ENCODE measurements around the gene SLC43A2.

The SLC43A2 gene

DNA sequence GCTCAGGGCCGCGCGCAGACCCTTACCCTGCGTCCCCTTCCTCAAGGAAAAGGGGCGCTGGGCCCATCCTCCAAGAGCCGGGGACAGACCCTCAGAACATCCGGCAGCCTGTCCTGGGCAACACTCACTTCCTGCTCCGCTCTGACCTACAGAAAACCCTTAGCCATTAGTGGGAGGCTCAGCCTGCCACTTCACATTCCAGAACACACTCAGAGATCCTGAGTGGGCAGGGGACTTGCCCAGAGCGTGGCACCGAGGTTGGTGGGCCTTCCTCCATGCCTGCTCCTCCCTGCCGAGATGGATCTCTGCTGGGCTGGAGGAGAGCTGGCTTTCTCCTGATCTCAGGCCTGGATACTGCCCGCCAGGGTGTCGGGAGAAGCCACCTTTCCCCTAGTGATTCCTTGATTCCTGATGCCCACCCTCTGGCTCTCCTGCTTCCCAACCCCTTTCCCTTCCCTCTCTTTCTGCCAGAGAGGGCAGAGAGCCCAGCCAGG lies 15.4 kb upstream of the SLC43A2 start:
- DNase-seq (ENCODE audit: low read depth in 4 of 4, low spot score in 1 of 4), result no peak

DNA sequence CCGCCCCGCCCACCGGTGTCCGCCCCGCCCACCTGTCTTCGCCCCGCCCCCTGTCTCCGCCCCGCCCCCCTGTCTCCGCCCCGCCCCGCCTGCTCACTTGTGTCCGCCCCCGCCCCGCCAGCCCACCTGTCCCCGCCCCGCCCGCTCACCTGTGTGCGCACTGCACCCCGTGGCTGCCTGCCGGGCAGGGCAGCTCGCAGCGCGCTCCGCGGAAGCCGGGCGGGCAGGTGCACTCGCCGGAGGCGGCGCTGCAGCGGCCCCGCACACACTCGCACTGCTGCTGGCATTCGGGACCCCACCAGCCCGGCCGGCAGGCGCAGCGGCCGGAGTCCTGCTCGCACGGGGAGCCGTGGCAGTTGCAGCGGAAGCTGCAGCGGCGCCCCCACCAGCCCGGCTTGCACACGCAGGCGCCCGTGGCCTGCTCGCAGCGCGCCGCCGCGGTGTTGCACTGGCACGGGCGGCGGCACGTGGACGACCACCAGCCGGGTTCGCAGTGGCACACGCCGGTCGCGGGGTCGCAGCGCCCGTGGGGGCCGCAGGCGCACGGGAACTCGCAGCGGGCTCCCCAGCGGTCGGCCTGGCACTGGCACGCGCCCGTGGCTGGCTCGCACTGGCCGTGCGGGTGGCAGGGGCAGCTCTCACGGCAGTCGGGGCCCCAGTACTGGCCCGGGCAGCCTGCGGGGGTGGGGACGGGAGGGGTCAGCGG lies 14.8 kb upstream of the SLC43A2 start:
- DNase-seq (ENCODE audit: low read depth in 4 of 4, low spot score in 1 of 4), result peak in 3 of 4 experiments; percentile 32 to 38 (median 36)

DNA sequence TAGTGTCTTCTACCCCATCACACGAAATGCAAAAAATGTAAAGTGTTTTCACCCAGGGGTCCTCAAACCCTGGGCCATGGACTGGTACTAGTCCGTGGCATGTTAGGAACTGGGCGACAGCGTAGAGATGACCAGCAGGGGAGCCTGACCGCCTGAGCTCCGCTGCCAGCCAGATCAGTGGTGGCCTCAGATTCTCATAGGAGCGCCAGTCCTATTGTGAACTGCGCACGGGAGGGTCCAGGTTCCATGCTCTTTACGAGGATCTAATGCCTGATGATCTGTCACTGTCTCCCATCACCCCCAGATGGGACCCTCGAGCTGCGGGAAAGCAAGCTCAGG lies 12.4 kb upstream of the SLC43A2 start:
- DNase-seq (ENCODE audit: low read depth in 4 of 4, low spot score in 1 of 4), result no peak

DNA sequence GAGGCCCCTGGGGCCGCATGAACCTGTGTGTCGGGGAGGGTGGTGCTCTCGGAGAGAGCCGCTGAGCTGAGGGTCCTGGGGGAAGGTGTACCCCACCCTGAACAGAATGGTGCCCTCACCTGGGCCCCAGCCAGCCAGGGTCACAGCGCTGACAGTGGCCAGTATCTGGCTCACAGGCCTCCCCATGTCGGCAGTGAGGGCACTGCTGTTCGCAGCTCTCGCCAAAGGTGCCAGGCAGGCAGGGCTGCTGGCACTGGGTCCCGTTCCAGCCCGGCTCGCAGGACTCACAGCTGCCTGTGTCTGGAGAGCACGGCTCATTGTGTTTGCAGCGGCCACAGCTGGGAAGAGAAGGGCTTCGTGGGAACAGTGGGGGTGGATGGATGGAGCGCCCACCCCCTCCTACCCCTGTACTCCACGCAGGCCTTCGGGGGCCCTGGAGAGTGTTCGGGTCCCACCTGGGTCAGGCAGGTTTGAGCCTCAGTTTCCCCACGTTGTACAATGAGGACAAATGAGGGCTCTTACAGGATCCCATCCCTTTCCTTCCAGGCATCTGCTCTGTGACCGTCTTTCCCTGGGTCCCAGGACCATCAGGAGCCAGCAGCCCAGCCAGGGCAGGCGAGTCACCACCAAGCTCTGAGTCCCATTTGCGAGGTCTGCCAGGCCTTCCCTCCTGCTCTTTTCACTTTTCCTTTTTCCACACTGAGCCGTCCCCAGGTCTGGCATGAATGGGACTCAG lies 11.9 kb upstream of the SLC43A2 start:
- DNase-seq (ENCODE audit: low read depth in 4 of 4, low spot score in 1 of 4), result no peak

DNA sequence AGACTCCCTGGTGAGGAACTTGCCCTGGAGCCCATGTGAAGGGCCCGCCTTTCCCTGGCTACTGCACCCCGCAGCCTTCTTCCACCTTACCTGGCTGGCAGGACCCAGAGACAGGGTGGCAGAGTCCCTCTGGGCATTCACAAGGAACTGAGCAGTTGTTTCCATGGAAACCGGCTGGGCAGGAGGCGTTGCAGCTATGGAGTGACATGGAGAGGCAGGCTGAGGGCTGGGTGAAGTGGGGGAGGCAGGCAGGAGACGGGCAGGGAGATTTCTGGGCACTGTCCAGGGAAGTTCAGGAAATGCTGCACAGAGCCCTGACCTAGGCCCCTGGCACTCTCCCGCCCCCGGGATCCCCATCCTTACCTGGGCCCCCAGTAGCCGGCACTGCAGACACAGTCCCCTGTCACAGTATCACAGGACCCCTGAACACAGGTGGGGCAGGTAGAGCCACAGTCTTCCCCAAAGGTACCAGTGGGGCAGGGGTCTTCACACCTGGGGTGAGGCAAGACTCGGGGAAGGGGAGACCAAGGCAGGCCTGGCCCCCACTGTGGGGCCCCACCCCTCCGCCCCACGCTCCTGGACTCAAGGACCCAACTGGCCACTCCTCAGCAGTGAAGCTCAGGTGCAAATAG lies 11.0 kb upstream of the SLC43A2 start:
- no peak for DNase-seq (ENCODE audit: low read depth in 4 of 4, low spot score in 1 of 4)

DNA sequence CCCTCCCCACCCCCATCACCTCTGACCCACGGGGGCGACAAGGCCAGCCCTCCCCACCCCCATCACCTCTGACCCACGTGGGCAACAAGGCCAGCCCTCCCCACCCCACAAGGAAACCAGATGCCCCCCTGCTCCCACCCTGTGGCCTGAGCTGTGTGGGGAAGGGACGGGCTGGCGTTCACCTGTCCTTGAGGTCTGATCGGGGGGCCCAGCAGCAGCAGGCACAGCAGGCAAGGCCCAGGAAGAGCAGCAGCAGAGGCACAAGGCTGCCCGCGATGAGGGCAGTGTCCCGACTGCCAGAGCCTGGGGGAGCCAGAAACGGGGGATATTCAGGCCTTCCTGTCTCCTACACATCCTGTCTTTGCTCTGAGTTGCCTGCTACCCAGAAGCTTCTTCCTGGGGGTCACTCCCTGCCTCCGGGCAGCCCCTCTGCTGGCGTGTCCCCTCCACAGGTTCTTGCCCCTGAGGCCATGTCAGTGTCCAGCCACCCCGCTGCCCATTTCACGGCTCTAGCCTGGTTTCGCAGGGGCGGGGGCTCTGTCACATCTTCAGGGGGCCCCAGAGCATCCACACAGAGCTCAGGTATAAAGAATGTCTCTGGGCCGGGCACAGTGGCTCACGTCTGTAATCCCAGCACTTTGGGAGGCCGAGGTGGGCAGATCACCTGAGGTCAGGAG lies 10.1 kb upstream of the SLC43A2 start:
- DNase-seq (ENCODE audit: low read depth in 4 of 4, low spot score in 1 of 4), result no peak

DNA sequence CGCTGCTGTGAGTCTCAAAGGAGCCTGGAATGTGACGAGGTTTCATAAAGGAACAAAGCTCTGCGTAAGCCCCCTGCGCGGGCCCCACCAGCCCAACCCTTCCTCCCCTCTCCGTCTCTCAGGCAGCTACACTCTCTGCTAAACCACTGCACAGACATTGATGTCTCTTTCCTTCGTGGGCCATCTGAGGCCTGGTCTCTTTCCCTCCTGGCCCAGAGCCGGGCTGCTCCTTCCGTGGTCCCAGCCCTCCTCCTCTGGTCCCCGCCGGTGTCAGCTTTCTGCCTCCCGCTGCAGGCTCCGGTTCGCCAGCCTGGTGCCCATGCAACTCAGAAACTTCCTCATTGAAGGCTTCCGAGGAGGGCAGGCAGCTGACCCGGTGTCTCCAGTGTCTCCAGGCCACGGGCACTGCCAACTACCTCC lies 9.5 kb upstream of the SLC43A2 start:
- no peak for DNase-seq (ENCODE audit: low read depth in 4 of 4, low spot score in 1 of 4)

DNA sequence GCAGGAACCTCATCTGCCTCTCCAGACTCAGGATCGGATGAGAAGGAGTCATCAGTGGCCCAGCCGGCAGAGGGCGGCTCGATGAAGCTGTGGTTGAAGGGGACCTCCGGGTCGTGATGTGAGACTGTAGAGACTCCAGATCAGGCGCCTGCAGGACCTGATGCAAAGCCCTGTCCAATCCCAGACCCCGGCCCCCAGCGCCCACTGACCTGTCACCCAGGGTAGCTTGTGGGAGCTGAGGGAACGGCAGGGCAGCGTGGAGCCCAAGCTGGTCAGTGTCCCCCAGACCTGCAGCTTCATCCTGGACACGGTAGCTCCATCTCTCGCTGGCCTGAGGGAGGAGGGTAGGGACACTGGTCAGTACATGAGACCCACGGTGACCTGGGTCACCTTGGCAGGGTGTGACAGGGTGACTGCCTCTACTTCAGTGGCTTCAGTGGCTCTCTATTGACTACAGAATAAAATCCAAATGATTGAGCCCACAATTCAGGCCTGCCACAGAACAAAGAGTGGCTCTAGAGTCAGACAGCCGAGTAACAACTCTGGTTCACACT lies 8.2 kb upstream of the SLC43A2 start:
- no peak for DNase-seq (ENCODE audit: low read depth in 4 of 4, low spot score in 1 of 4)

DNA sequence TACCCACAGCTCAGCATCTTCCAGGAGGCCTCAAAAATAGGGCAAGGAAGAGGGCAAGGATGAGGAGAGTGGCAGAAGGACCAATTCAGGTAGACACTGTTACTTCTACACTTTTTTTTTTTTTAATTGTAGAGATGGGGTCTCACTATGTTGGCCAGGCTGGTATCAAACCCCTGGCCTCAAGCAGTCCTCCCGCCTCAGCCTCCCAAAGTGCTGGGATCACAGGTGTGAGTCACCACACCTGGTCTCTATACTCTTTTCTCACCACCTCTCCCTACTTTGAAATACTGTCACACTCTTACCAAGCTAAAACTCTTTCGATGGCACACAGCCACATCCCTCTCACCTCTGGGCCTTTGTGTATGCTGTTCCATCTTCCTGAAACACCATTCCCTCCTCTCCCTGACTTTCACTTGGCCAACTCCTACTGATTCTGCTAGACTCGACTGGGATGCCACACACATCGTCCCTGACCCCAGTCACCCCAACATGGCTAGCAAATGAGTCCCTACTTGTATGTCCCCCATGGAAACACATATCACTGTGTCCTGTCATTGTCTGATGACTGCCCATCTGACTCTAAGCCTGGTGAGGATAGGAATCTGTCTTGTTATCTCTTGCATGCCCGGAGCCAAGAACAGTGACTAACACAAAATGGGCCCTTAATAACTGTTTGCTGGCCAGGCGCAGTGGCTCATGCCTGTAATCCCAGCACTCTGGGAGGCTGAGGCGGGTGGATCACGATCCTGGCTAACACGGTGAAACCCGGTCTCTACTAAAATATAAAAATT lies 7.2 kb upstream of the SLC43A2 start:
- no peak for DNase-seq (ENCODE audit: low read depth in 4 of 4, low spot score in 1 of 4)

DNA sequence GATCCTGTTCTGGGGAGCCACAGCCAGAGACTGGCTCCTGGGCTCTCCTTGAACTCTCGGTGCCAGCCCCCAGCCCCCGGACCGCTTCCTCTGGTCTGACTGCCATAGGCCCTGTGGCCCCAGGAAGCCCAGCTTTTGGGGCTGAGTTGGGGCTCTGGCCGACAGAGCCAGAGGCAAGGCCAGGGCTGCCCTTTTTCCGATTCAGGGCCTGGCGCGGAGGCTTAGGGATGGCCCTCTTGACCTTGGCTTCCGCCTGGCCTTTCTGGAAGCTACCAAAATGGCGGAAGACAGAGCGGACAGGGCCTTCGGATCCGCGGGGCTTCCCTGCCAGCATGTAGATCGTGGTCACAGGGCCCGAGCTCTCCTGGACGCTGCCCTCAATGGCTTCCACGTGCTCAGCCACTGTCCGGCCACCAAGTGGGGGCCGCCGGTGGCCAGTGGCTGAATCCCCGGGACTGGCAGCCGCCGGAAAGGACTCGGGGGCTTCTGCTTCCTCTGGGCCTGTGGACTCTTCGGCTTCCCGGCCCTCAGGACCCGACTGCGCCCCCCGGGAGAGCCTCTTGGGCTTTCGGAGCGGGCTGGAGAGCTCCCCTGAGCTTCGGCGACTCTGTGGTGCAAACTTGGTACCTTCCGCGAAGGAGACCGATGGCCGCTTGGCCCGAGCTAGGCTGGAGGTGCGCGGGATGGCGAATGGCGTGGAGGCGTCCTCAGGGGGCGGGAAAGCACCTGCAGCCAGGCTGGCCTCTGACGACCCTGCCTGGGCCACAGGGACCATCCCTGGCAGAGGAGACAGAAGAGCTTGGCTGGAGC lies 6.4 kb upstream of the SLC43A2 start:
- no peak for DNase-seq (ENCODE audit: low read depth in 4 of 4, low spot score in 1 of 4)

DNA sequence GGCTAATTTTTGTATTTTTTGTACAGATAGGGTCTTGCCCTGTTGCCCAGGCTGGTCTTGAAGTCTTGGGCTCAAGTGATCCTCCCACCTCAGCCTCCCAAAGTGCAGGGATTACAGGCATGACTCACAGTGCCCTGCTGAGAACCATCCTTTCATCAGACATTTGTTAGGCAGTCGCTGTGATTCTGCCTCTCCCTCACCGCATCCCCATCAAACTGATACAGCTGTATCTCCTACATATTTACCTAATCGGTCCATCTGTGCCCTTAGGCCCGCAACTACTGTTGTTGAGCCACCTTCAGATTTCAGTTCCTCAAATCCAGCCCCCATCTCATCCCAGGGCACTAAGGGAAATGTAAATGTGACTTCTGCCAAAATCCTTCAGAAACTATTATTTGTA lies 2.0 kb upstream of the SLC43A2 start:
- DNase-seq (ENCODE audit: low read depth in 4 of 4, low spot score in 1 of 4), result no peak

DNA sequence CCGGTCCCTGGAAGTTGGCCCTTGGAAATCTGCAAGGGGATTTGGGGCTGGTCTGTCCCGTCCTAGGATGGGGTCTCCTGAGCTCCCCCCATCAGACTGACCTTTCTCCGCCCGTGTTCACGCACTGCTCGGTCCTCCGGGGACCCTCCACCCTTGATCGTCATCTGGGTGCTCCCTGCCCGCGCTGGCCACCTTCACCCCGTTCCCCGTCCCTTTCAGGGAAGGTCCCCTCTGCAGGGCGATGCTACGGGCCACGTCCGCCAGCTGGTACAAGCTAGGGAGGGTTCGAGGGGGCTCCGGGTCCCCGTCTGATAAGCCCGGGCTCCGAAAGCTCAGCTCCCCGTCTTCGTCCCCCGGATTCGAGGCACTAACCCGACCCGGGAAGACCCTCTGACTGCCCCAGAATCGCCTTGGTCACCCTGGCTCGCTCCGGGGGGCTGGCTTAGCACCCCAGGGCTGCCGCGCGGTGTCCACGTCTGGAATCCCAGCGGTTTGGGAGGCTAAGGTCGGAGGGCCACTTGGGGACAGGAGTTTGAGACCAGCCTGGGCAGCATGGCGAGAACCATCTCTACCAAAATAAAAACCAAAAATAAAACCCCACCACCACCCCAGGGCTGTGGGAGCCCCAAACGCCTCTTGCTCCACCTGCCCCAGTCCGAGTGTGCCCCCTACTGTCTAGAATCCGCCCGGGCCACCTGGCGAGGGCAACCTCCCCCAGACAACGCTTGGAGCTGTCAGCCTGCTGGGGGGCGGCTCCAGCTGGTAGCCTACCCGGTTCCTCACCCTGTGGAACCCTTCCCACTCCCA lies 1.1 kb upstream of the SLC43A2 start:
- DNase-seq (ENCODE audit: low read depth in 4 of 4, low spot score in 1 of 4), result peak; percentile 45 to 77 (median 64)

DNA sequence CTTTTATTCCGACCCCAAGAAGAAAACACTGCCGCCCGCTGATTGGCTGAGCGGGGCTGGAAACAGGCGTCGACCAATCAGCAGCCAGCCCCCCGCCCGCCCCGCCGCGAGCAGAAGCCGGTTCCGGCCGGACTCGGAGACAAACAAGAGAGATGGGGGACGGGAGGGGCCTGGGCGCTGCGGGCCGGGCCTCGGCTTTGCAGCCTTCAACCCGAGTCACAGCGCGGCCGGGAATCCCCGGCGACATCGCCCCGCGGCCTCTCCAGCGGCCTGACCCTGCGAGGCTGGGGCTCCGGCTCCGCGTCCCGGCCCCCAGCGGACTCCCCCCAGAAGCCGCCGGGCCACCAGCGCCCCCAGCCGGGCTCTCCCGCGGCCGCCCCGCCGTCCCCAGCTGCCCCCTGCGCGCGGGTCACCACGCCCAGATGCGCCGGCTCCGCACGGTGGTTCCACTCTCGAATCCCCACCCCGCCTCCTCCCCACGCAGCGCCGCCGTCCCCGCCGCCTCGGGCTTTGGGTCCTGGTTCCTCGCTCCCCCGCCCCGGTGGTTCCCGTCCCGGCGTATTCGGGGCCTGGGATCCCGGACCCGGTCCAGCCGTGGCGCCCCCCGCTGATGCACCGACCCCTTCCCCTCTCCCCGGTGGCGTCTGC lies 346 bp upstream of the SLC43A2 start:
- DNase-seq (ENCODE audit: low read depth in 4 of 4, low spot score in 1 of 4), result peak; percentile 64 to 87 (median 74)

DNA sequence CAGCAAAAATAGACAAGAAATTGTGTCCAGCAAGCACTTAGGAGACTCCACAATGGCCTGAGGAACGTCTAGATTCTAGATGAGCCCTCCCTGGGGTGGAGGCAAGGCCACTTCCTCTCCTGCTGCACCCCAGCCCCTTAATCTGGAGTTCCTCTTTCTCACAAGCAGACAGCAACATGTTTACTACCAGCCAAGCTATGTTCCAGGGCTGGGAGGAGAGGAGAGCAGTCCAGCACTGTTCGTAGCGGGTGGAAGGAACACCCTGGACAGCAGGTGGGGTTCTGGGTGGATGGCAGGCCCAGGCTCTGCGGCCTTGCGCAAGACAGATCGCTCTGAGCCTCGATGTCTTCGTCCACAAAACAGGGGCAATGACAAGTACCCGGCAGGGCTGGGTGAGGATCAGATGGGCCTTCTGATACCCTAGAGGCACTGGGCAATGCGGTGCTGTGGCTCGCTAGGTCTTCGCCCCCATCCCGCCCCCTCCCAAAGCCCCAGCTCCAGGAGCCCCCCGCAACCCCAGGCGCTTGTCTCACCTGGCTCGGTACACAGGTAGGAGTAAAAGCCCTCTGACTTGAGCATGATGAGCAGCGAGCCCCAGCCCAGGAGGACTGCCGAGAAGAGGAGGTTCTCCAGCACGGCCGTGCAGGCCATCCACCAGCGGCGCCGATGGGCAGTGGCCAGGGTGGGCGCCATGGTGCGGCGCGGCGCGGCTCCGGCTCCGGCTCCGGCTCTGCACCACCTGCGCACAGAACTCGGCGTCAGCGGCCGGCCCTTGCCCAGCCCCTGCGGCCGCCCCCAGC lies 1.3 kb downstream of the SLC43A2 start:
- no peak for DNase-seq (ENCODE audit: low read depth in 4 of 4, low spot score in 1 of 4)

DNA sequence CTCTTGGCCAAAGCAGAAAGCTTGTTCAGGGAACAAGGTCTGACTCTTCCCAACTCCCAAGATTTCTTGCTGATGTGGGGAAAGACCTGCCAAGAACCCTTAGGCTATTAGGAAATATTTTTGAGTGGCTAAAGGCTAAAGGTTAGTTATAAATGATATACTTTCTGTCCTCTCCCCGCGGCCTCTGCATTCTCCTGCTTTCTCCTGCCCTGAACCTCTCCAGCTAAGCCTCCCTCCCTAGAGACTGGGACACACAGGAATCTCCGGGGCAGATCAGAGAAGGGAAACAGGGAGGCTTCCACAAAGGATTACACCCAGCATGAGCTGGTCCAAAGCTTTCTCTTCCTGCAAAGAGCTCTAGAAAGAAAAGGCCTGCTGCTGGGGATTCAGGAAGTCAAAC lies 2.3 kb downstream of the SLC43A2 start:
- DNase-seq (ENCODE audit: low read depth in 4 of 4, low spot score in 1 of 4), result no peak

DNA sequence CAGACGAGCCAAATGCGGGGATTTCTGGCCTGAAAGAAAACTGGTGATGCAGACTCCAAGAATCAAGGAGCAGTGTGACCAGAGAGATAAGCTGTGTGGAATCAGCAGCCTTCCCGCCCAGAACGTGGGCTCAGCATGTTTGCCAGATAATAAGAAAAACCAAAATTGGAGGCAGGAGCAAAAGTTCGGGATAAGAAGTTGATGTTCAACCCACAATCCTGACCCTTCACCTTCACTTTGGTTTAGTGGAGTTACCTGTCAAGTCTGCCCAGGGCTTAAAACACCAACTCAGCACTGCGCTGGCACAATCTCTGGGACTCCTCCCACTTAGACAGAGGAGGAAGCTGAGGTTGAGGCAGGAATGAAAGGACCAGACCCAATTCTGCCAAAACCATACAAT lies 3.1 kb downstream of the SLC43A2 start:
- DNase-seq (ENCODE audit: low read depth in 4 of 4, low spot score in 1 of 4), result no peak

DNA sequence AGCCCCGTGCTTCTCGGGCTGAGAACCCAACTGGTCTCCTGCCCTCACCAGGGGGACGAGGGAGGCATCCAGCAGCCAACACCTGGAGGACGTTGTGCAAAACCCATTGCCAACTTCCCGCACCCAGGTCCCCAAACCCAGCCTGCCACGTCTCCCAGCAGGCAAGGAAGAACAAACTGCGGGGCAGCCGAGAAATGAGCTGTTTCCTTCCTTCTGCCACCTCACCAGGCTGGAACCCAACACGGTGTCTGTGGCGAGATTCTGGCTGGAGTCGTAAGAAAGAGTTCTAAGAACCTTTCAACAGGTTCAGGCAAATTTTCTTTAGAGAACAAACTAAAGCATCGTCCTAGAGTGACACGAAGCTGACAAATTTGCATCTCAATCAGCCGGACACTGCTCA lies 3.6 kb downstream of the SLC43A2 start:
- DNase-seq (ENCODE audit: low read depth in 4 of 4, low spot score in 1 of 4), result no peak

DNA sequence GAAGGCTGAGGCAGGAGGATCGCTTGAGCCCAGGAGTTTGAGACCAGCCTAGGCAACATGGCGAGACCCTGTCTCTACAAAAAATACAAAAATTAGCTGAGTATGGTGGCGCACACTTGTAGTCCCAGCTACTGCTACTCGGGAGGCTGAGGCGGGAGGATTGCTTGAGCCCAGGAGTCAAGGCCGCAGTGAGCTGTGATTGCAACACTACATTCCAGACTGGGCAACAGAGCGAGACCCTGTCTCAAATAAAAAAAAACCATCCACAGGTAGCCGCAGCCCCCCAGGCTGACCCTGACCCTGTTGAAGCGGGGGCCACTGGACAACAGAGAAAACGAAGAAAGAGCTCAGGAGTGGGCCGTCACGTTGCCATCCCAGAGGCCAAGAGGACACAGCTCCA lies 4.0 kb downstream of the SLC43A2 start:
- no peak for DNase-seq (ENCODE audit: low read depth in 4 of 4, low spot score in 1 of 4)
